Measurements from ENCODE around the gene TMEM198. TPM values are rescaled to one million over a fixed set of nuclear protein-coding genes. Genes with fewer than 3 reads are reported as not detected.

The TMEM198 gene
- total and polyA plus RNA-seq, 2 donors (not counting 3 experiments of a cell fraction or from before 2014, with no cell fraction given), result not detected

DNA sequence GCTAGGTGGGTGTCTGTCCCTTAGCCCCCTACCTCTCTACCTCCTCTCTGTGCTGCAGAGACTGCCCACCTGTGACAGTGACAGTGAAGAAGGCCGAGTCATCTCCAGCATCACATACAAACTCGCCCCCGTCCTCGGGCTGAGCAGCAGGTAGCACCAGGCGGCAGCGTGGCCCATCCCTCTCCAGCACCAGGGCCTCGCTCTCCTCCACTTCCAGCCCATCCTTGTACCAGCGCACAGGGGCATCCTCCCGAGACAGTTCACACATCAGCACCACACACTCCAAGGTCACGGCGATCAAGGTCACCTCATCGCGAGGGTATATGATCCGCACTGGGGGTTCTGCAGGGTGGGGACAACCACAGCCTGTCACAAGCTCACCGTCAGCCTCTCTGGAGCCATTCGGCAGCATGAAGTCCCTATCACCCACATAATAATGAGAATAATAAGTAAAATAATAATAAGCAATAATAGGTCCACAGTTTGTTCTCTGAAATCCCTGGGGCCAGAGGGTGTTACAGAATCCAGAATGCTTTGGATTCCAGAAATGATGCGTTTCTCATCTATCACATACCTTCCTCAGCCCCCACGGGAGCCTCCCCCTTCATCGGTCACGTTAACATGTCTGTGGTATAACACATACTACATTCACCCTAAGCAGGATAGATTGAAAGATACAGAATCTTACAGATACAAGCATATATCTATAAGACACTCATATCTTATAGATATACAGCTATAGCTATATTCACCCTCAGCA lies 15.5 kb downstream of the TMEM198 start:
- CTCF ChIA-PET, result interaction anchor here (0.6 to 2.9 kb wide), 22 partner anchors 8 to 143 kb away, joined by 3 to 42 read pairs (median 6); partner anchors contain the start of genes CHPF, OBSL1, STK11IP and TMEM198
- Histone ChIP-seq H3K27ac (ENCODE audit: insufficient read depth, low read depth, low read length) (no peak overlapping the region), H3K79me2 (ENCODE audit: control insufficient read depth, insufficient read depth, low read length) (no peaks in the 10 kb centered on the region), H3K9me3 (replicated peaks; ENCODE audit: control insufficient read depth, insufficient read depth, low read length) (no peaks in the 10 kb centered on the region), H3K9ac (replicated peaks; ENCODE audit: extremely low read depth, insufficient read depth, low read length) (no peak overlapping the region), H3K27me3 (ENCODE audit: control insufficient read depth in 2 of 2, insufficient read depth in 2 of 2, low read length in 2 of 2) (peaks cover 0 to 3% of the 10 kb centered on the region in 2 experiments), H4K20me1 (replicated peaks; ENCODE audit: control insufficient read depth, extremely low read depth, insufficient read depth, low read length) (no peaks in the 10 kb centered on the region), H2AFZ (ENCODE audit: low read depth, low read length) (no peak overlapping the region), H3K4me3 (replicated peaks in 1 of 3; ENCODE audit: insufficient read depth in 1 of 3, low read depth in 1 of 3, low read length in 3 of 3) (no peak overlapping the region), H3K9me1 (replicated peaks; ENCODE audit: control insufficient read depth, extremely low read depth, insufficient read depth, low read length) (no peaks in the 10 kb centered on the region), H3K4me2 (ENCODE audit: insufficient read depth, low read length) (no peak overlapping the region), H3K4me1 (ENCODE audit: control insufficient read depth, extremely low read depth, insufficient read depth, low read length) (no peaks in the 10 kb centered on the region), H3K36me3 (ENCODE audit: control insufficient read depth in 2 of 2, extremely low read depth in 1 of 2, insufficient read depth in 2 of 2, low read length in 2 of 2) (no peaks in the 10 kb centered on the region)
- dilution Hi-C loops (cut with MboI; ENCODE audit: extremely low pct_ligation_motif_present, low sequenced_read_pairs) (no loop called here), intact Hi-C loops (cut with micrococcal nuclease) (no loop called here)
- DNase-seq (ENCODE audit: low read depth, low spot score), result no peak
- no peak for FAIRE-seq
- POLR2A ChIA-PET, result no interaction called here
- no peak for TF ChIP-seq POLR2A (IDR thresholded peaks at IDR 0.05; ENCODE audit: low read depth, low read length)
- TF ChIP-seq EZH2 (IDR thresholded peaks at IDR 0.05; ENCODE audit: borderline replicate concordance, low read depth, low read length, severe bottlenecking), result no peak
- TF ChIP-seq, protein P1, sequence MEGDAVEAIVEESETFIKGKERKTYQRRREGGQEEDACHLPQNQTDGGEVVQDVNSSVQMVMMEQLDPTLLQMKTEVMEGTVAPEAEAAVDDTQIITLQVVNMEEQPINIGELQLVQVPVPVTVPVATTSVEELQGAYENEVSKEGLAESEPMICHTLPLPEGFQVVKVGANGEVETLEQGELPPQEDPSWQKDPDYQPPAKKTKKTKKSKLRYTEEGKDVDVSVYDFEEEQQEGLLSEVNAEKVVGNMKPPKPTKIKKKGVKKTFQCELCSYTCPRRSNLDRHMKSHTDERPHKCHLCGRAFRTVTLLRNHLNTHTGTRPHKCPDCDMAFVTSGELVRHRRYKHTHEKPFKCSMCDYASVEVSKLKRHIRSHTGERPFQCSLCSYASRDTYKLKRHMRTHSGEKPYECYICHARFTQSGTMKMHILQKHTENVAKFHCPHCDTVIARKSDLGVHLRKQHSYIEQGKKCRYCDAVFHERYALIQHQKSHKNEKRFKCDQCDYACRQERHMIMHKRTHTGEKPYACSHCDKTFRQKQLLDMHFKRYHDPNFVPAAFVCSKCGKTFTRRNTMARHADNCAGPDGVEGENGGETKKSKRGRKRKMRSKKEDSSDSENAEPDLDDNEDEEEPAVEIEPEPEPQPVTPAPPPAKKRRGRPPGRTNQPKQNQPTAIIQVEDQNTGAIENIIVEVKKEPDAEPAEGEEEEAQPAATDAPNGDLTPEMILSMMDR (IDR thresholded peaks at IDR 0.05; ENCODE audit: extremely low read depth in 1 of 2, insufficient read depth in 1 of 2, low read depth in 1 of 2, low read length in 2 of 2), result no peak
- TF ChIP-seq FOS (IDR thresholded peaks at IDR 0.05; ENCODE audit: borderline replicate concordance, insufficient read depth, low read length), result no peak
- no peak for TF ChIP-seq POLR2AphosphoS5 (IDR thresholded peaks at IDR 0.05; ENCODE audit: insufficient read depth, low read depth, low read length)
- TF ChIP-seq, protein P2, sequence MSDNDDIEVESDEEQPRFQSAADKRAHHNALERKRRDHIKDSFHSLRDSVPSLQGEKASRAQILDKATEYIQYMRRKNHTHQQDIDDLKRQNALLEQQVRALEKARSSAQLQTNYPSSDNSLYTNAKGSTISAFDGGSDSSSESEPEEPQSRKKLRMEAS (IDR thresholded peaks at IDR 0.05; ENCODE audit: insufficient read depth, insufficient read length), result no peak
- no peak for TF ChIP-seq GATA2 (IDR thresholded peaks at IDR 0.05; ENCODE audit: insufficient read depth, insufficient read length, low read depth, low read length)
- TF ChIP-seq JUN (IDR thresholded peaks at IDR 0.05; ENCODE audit: borderline replicate concordance, insufficient read depth, insufficient read length, low read depth), result no peak
- no peak for TF ChIP-seq MYC (IDR thresholded peaks at IDR 0.05; ENCODE audit: low read depth, low read length)
- no TSS peak for BruUV-seq (replicated peaks)
